ENCODE measurements around the gene SLC31A1.

DNA sequence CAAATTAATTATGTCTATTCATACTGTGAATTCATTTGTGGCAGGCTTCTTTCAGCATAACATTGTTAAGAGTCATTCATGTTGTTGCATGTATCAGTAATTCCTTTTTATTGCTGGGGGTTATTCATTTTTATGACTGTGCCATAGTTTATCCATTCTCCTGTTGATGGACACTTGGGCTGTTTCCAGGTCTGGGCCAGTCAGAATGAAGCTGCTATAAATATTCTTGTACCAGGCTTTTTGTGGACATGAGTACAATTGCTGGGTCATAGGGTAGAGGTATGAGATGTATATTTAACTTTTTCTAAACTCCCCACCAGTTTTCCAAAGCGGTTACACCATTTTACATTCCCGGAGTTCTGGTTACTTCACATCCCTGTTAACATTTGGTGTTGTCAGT, 67.7 kb downstream of the SLC31A1 start:
- TF ChIP-seq, protein P1, sequence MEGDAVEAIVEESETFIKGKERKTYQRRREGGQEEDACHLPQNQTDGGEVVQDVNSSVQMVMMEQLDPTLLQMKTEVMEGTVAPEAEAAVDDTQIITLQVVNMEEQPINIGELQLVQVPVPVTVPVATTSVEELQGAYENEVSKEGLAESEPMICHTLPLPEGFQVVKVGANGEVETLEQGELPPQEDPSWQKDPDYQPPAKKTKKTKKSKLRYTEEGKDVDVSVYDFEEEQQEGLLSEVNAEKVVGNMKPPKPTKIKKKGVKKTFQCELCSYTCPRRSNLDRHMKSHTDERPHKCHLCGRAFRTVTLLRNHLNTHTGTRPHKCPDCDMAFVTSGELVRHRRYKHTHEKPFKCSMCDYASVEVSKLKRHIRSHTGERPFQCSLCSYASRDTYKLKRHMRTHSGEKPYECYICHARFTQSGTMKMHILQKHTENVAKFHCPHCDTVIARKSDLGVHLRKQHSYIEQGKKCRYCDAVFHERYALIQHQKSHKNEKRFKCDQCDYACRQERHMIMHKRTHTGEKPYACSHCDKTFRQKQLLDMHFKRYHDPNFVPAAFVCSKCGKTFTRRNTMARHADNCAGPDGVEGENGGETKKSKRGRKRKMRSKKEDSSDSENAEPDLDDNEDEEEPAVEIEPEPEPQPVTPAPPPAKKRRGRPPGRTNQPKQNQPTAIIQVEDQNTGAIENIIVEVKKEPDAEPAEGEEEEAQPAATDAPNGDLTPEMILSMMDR (conservative IDR thresholded peaks at IDR 0.05): no peak
- TF ChIP-seq EZH2 (IDR thresholded peaks at IDR 0.05; ENCODE audit: low read depth): no peak

All from PC-9 (cell line).